Loucy (cell line): ENCODE data around the gene FOXL1.

ENCODE experiments used
- H2AFZ ChIP-seq: fragments of 200-600 bp; sonication (generic); 2 replicates; pipeline ENCODE4 v1.6.0; 2016; ENCODE audit warnings: antibody characterized with exemption, mild to moderate bottlenecking, low read length, moderate library complexity
- H3F3A ChIP-seq: fragments of 200-600 bp; 2 replicates; pipeline ENCODE4 v1.6.0; 2016; ENCODE audit warnings: antibody characterized with exemption, low read depth, mild to moderate bottlenecking
- H3K27me3 ChIP-seq: fragments of 200-600 bp; sonication (generic); 2 replicates; pipeline ENCODE4 v1.6.1; 2014; ENCODE audit warnings: low read length, mild to moderate bottlenecking; ENCODE audit not compliant: insufficient read depth, poor library complexity, severe bottlenecking
- H3K36me3 ChIP-seq: fragments of 200-600 bp; sonication (generic); 2 replicates; pipeline ENCODE4 v1.6.1; 2016; ENCODE audit warnings: low read length; ENCODE audit not compliant: insufficient read depth
- H3K4me1 ChIP-seq: fragments of 200-600 bp; sonication (generic); 2 replicates; pipeline ENCODE4 v1.5.1; 2014; ENCODE audit warnings: low read length, mild to moderate bottlenecking; ENCODE audit not compliant: insufficient read depth, poor library complexity, severe bottlenecking
- H3K4me2 ChIP-seq: fragments of 200-600 bp; sonication (generic); 2 replicates; pipeline ENCODE4 v1.6.0; 2014; ENCODE audit warnings: antibody characterized with exemption, low read length, low read depth, mild to moderate bottlenecking; ENCODE audit not compliant: poor library complexity, severe bottlenecking
- H3K4me3 ChIP-seq: fragments of 200-600 bp; sonication (generic); 2 replicates; pipeline ENCODE4 v1.5.1; 2014; ENCODE audit warnings: low read length, mild to moderate bottlenecking, mixed read lengths; ENCODE audit not compliant: poor library complexity, severe bottlenecking
- H3K79me2 ChIP-seq: fragments of 200-600 bp; sonication (generic); 2 replicates; pipeline ENCODE4 v1.6.1; 2014; ENCODE audit warnings: low read length; ENCODE audit not compliant: insufficient read depth
- H3K9ac ChIP-seq: fragments of 200-600 bp; sonication (generic); 2 replicates; pipeline ENCODE4 v1.6.0; 2014; ENCODE audit warnings: mild to moderate bottlenecking, low read depth, low read length, moderate library complexity; ENCODE audit not compliant: poor library complexity, severe bottlenecking
- H3K9me2 ChIP-seq: fragments of 200-600 bp; sonication (generic); replicated peaks from 2 replicates; pipeline ENCODE4 v1.6.1; 2016; ENCODE audit warnings: low read depth, low read length, mixed read lengths
- H3K9me3 ChIP-seq: fragments of 200-600 bp; sonication (generic); 2 replicates; pipeline ENCODE4 v1.6.1; 2014; ENCODE audit warnings: mild to moderate bottlenecking, antibody characterized with exemption, low read length, low read depth; ENCODE audit not compliant: insufficient read depth
- H4K20me1 ChIP-seq: fragments of 200-600 bp; sonication (generic); 2 replicates; pipeline ENCODE4 v1.6.0; 2014; ENCODE audit warnings: antibody characterized with exemption, low read length, mild to moderate bottlenecking; ENCODE audit not compliant: insufficient read depth, poor library complexity, severe bottlenecking
- EZH2phosphoT487 ChIP-seq: fragments of 200-600 bp; IDR thresholded peaks from 2 replicates; pipeline ENCODE4 v1.6.1; 2018; ENCODE audit warnings: antibody characterized with exemption, mild to moderate bottlenecking, moderate library complexity, borderline replicate concordance
- TF ChIP-seq, protein P1 (sequence below): fragments of 200-600 bp; sonication (generic); conservative IDR thresholded peaks from 2 replicates; pipeline ENCODE4 v1.5.1; 2014; ENCODE audit warnings: mild to moderate bottlenecking, antibody characterized with exemption, low read length

The FOXL1 gene

DNA sequence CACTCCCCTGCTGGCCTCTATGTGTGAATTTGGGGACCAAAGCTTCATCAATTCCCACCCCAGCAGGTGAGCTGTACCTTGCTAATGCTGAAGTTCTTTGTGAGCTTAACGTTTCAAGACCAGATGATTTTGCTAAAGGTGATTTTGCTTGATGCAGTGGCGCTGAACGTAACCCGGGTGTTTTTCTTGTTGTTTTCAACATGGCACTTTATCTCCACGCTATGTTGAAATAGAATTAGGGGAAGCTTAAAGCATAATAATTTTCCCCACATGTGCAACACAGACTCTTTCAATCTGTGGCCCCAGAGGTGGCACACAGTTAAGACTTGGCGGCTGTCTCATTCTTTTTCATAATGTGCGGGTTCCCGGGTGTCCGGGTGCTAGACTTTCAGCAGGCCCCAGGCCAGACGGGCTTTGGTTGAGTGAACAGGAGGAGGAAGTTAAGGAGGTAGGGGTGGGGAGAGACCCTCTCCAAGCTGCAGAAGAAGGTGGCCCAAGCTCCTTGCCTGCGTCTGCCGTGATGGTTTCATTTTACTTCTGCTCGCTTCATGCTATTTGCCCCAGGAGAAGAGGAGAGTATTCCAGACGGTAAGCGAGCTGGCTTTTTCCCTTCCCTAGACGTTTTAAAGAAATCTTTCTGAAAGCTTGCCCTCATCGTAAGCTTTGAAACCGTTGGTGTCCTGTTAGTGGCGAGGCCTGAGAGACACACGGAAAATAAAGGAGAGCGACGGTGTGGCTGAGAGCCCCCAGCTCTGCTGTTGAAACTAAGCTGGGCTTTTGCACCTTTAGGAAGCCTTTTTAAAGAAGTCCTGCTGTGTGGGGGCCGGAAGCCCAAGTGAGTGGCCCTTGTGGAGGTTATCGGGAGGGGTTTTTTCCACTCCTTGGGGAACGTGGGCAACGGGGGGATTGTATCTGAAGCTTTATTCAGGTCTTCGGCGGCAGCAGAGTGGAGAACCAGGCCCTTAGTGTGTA, 7.5 kb upstream of the FOXL1 start:
- Histone ChIP-seq H3K9me2 (no peaks in the 10 kb centered on the region), H3K4me2 (no peak overlapping the region), H3K27me3 (no peaks in the 10 kb centered on the region), H3F3A (no peaks in the 10 kb centered on the region), H2AFZ (no peak overlapping the region), H3K9ac (no peak overlapping the region), H3K36me3 (no peaks in the 10 kb centered on the region), H3K4me3 (no peak overlapping the region), H4K20me1 (no peaks in the 10 kb centered on the region), H3K9me3 (no peaks in the 10 kb centered on the region), H3K79me2 (no peaks in the 10 kb centered on the region), H3K4me1 (no peaks in the 10 kb centered on the region)
- TF ChIP-seq, protein P1, sequence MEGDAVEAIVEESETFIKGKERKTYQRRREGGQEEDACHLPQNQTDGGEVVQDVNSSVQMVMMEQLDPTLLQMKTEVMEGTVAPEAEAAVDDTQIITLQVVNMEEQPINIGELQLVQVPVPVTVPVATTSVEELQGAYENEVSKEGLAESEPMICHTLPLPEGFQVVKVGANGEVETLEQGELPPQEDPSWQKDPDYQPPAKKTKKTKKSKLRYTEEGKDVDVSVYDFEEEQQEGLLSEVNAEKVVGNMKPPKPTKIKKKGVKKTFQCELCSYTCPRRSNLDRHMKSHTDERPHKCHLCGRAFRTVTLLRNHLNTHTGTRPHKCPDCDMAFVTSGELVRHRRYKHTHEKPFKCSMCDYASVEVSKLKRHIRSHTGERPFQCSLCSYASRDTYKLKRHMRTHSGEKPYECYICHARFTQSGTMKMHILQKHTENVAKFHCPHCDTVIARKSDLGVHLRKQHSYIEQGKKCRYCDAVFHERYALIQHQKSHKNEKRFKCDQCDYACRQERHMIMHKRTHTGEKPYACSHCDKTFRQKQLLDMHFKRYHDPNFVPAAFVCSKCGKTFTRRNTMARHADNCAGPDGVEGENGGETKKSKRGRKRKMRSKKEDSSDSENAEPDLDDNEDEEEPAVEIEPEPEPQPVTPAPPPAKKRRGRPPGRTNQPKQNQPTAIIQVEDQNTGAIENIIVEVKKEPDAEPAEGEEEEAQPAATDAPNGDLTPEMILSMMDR: no peak
- no peak for TF ChIP-seq EZH2phosphoT487

DNA sequence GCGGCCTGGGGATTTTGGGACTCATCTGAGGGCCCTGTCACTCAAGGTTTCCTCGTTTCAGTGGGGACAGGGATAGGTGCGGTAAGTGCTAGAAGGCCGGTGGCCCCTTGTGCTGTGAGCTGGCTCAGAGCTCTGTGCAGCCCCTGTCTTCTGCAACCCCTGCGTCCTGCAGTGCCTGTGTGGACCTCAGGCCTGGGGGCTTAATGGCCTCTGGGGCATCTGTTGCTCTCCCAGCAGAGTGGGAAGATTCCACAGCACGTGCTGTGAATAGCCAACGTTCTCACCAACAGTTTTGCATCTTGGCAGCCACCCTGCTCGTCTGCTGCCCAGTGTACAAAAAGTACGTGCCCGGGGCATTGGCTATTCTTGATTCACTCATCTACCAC, 6.8 kb upstream of the FOXL1 start:
- Histone ChIP-seq H2AFZ (no peak overlapping the region), H3K9me3 (no peaks in the 10 kb centered on the region), H3F3A (no peaks in the 10 kb centered on the region), H3K9ac (no peak overlapping the region), H3K4me1 (no peaks in the 10 kb centered on the region), H3K79me2 (no peaks in the 10 kb centered on the region), H3K4me2 (no peak overlapping the region), H3K4me3 (no peak overlapping the region), H3K9me2 (no peaks in the 10 kb centered on the region), H3K36me3 (no peaks in the 10 kb centered on the region), H4K20me1 (no peaks in the 10 kb centered on the region), H3K27me3 (no peaks in the 10 kb centered on the region)
- no peak for TF ChIP-seq EZH2phosphoT487
- TF ChIP-seq, protein P1: no peak

DNA sequence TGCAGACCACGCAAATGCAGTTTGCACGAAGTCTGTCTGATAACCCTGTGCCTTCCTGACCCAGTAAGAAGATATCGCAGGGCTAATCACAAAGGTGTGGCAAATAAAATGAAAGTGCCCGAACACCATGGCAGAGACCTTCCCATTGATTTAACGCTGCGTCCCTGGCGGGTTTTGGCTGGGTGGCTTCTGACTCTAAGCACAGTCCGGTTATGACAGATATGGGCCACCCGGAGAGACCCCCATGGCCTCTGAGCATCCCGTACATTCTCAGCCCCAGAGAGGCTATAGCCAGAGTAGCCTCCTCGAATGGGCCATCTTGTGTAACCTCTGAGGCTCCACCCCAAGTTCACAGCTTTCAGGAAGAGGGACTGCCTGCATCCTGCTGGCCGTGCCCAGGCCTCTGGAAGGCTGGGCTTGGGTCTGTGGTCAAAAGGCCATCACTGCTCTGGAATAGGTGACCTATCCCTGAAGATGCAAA, 6.3 kb upstream of the FOXL1 start:
- H3F3A ChIP-seq: no peaks in the 10 kb centered on the region
- H3K36me3 ChIP-seq: no peaks in the 10 kb centered on the region
- H3K9me2 ChIP-seq: no peaks in the 10 kb centered on the region
- H3K4me3 ChIP-seq: no peak overlapping the region
- H3K4me1 ChIP-seq: no peaks in the 10 kb centered on the region
- no peaks in the 10 kb centered on the region for H3K79me2 ChIP-seq
- H3K9me3 ChIP-seq: no peaks in the 10 kb centered on the region
- no peak overlapping the region for H3K9ac ChIP-seq
- H3K4me2 ChIP-seq: no peak overlapping the region
- H3K27me3 ChIP-seq: no peaks in the 10 kb centered on the region
- TF ChIP-seq EZH2phosphoT487: no peak
- TF ChIP-seq, protein P1: no peak
- no peaks in the 10 kb centered on the region for H4K20me1 ChIP-seq
- no peak overlapping the region for H2AFZ ChIP-seq
